K562 (cell line): ENCODE measurements around the gene SYNGR3. TPM values are rescaled to one million over a fixed set of nuclear protein-coding genes. Genes with fewer than 3 reads are reported as not detected.
A peak's percentile ranks its signal among the peaks of the same experiment; 100 is the strongest.
"Not testable (repeated sequence)": the region's sequence is repeated elsewhere in the genome, so short reads cannot be mapped to it uniquely, and the experiment has no call there.

Experiments used
- ATAC-seq: fragments of 200-7000 bp; cut with Tn5 transposase; 3 replicates; pipeline ENCODE4 v1.9.1; 2020; ENCODE audit warnings: moderate library complexity
- BruUV-seq: library from RNA; stranded (reverse); fragments of 400-500 nt; replicated peaks from 2 replicates; lab custom pipeline; 2021; lab: Mats Ljungman, UMichigan
- CTCF ChIA-PET: fragments of 300-600 bp; formaldehyde crosslinking; extraction: SDS; loops from one replicate; lab custom pipeline; 2021; ENCODE audit warnings: low intra/inter-chr PET ratio; lab: Yijun Ruan, JAX
- POLR2A ChIA-PET: fragments of 300-600, 350-650 bp; sonication (Branson Sonifier 250); formaldehyde crosslinking; extraction: SDS; loops from one replicate; lab custom pipeline; 2021; ENCODE audit warnings: antibody characterized with exemption, inconsistent platforms; lab: Yijun Ruan, JAX
- DNase-seq, 4 experiments: peaks; one replicate each; pipeline versions ENCODE4 v3.0.0 to v3.0.0-alpha.2; 2011 to 2018; ENCODE audit warnings: low spot score in 3 of 4, mixed read lengths in 3 of 4; ENCODE audit errors: extremely low read depth in 1 of 4
- FAIRE-seq: peaks from 2 replicates; lab custom pipeline; 2011; peaks lifted over from hg19 to GRCh38; lab: Jason Lieb, UNC
- H2AFZ ChIP-seq: 2 replicates; pipeline ENCODE4 v1.6.0; 2011; ENCODE audit warnings: low read depth, low read length, control low read depth, inconsistent platforms
- H3K27ac ChIP-seq: fragments of 200-600 bp; 3 replicates; pipeline ENCODE4 v1.8.0; 2011; ENCODE audit warnings: low read depth, mild to moderate bottlenecking, control low read depth, inconsistent platforms, low read length, moderate library complexity, mixed read lengths; ENCODE audit errors: extremely low read depth
- H3K27me3 ChIP-seq, 2 experiments: fragments of 300-600 bp in 1 of 2; 2 replicates in 1 of 2; 3 replicates in 1 of 2; pipeline versions ENCODE4 v1.6.0 to v1.8.0; 2011; ENCODE audit warnings: inconsistent platforms in 2 of 2, low read length in 2 of 2, mild to moderate bottlenecking in 1 of 2, mixed read lengths in 1 of 2, moderate library complexity in 1 of 2; ENCODE audit not compliant: control insufficient read depth in 2 of 2, insufficient read depth in 2 of 2
- H3K36me3 ChIP-seq: fragments of 300-600 bp; 3 replicates; pipeline ENCODE4 v1.8.0; 2011; ENCODE audit warnings: mild to moderate bottlenecking, low read length, inconsistent platforms; ENCODE audit not compliant: control insufficient read depth, insufficient read depth
- H3K4me1 ChIP-seq, 2 experiments: fragments of 200-600 bp in 1 of 2; replicated peaks in 1 of 2; 2 replicates in 1 of 2; 3 replicates in 1 of 2; pipeline versions ENCODE4 v1.5.1 to v1.8.0; 2011; ENCODE audit warnings: inconsistent platforms in 2 of 2, low read length in 2 of 2, mild to moderate bottlenecking in 1 of 2, mixed read lengths in 1 of 2, moderate library complexity in 1 of 2; ENCODE audit not compliant: control insufficient read depth in 2 of 2, insufficient read depth in 2 of 2
- H3K4me2 ChIP-seq: 2 replicates; pipeline ENCODE4 v1.6.1; 2011; ENCODE audit warnings: low read length, control low read depth, inconsistent platforms, mixed read lengths; ENCODE audit not compliant: insufficient read depth
- H3K4me3 ChIP-seq: fragments of 200-600 bp; sonication (generic), shearing (Covaris generic); 2 replicates; pipeline ENCODE4 v1.5.1; 2016; ENCODE audit warnings: control low read depth, inconsistent platforms
- H3K79me2 ChIP-seq: fragments of 200-600 bp; 3 replicates; pipeline ENCODE4 v1.8.0; 2011; ENCODE audit warnings: low read length, inconsistent platforms; ENCODE audit not compliant: control insufficient read depth, insufficient read depth
- H3K9ac ChIP-seq, 2 experiments: 2 replicates each; pipeline versions ENCODE4 v1.6.0 to v1.6.1; 2011; ENCODE audit warnings: low read depth in 2 of 2, low read length in 2 of 2, control low read depth in 1 of 2, inconsistent platforms in 1 of 2, mild to moderate bottlenecking in 1 of 2, mixed read lengths in 1 of 2; ENCODE audit not compliant: insufficient read depth in 1 of 2
- H3K9me1 ChIP-seq: one replicate; pipeline ENCODE4 v1.6.0; 2011; ENCODE audit warnings: inconsistent platforms, mild to moderate bottlenecking, low read length, moderate library complexity; ENCODE audit not compliant: control insufficient read depth, insufficient read depth
- H3K9me3 ChIP-seq: replicated peaks from 2 replicates; pipeline ENCODE4 v1.5.1; 2011; ENCODE audit warnings: low read depth, low read length, inconsistent platforms; ENCODE audit not compliant: control insufficient read depth, insufficient read depth
- H4K20me1 ChIP-seq: replicated peaks from 2 replicates; pipeline ENCODE4 v1.6.1; 2011; ENCODE audit warnings: low read length, inconsistent platforms, mixed read lengths; ENCODE audit not compliant: control insufficient read depth, insufficient read depth
- PHF8 ChIP-seq: fragments of 200-600 bp; sonication (generic); IDR thresholded peaks from 2 replicates; pipeline ENCODE4 v1.6.1; 2012; ENCODE audit warnings: mixed run types, mild to moderate bottlenecking, inconsistent platforms, low read length, moderate library complexity, borderline replicate concordance
- POLR2A ChIP-seq: fragments of 450-650 bp; conservative IDR thresholded peaks from 2 replicates; pipeline ENCODE4 v1.6.1; 2016
- RBM39 ChIP-seq: fragments of 200-400 bp; formaldehyde crosslinking; optimal IDR thresholded peaks from 2 replicates; pipeline ENCODE3; 2018; ENCODE audit warnings: low read depth, low read length
- SNRNP70 ChIP-seq: fragments of 200-400 bp; formaldehyde crosslinking; optimal IDR thresholded peaks from 2 replicates; pipeline ENCODE3; 2017; ENCODE audit warnings: low read depth, low read length
- SUPT5H ChIP-seq: fragments of 450-650 bp; IDR thresholded peaks from 2 replicates; pipeline ENCODE4 v1.6.1; 2016
- WGBS: fragments of 100-300 bp; shearing (Covaris generic); methylation state at CpG from one replicate; pipeline ENCODE4 v1.1.6; 2016; ENCODE audit warnings: low coverage, mixed read lengths; ENCODE audit not compliant: insufficient coverage; ENCODE audit errors: missing lambda C conversion rate; 5-methylcytosine and 5-hydroxymethylcytosine counted together
- in situ Hi-C: fragments of 300-500 bp; cut with MboI; formaldehyde crosslinking; loops from 4 replicates; pipeline ENCODE4 v1.15.0; 2018; ENCODE audit warnings: inconsistent platforms, mixed read lengths
- intact Hi-C: fragments of 100-400 bp; cut with micrococcal nuclease; formaldehyde crosslinking; loops from 2 replicates; pipeline ENCODE4 v1.14.2; 2022
- polyA plus RNA-seq, 8 experiments: library from polyadenylated mRNA; depleted of rRNA in 4 of 8; stranded (reverse) in 5 of 8; unstranded in 3 of 8; fragments of >200 nt; fragmentation: Nextera tagmentation in 2 of 8; fragmentation: Illumina TruSeq in 1 of 8; extraction: Ambion mirVana in 2 of 8; extraction: Trizol in 1 of 8; gene quantifications; 2 replicates each; pipeline versions ENCODE4 v1.2.1 to v1.2.3, GENCODE V29; 2011 to 2014; ENCODE audit warnings: inconsistent platforms in 1 of 8, missing spikeins in 1 of 8
- total RNA-seq, 7 experiments: library from RNA; depleted of rRNA in 6 of 7; stranded (reverse); fragments of >200 nt in 6 of 7; fragmentation: Illumina TruSeq in 2 of 7; extraction: Trizol in 2 of 7; gene quantifications; 2 replicates each; pipeline versions ENCODE4 v1.2.1 to v1.2.3, GENCODE V29; 2011 to 2021; ENCODE audit warnings: low replicate concordance in 1 of 7
- TF ChIP-seq, protein P1 (sequence below): fragments of 200-600 bp; sonication (generic); IDR thresholded peaks from one replicate; pipeline ENCODE4 v1.6.1; 2012; ENCODE audit warnings: mild to moderate bottlenecking, low read depth, low read length, inconsistent platforms
- TF ChIP-seq, protein P2 (sequence below): sonication (generic); formaldehyde crosslinking; IDR thresholded peaks from 2 replicates; pipeline ENCODE4 v1.8.1; 2023; ENCODE audit warnings: mild to moderate bottlenecking, missing genetic modification reagents

Gene SYNGR3
- total and polyA plus RNA-seq, 9 of the 15 experiments (the other 6 are each of a cell fraction or from before 2014, with no cell fraction given) = 3.7 to 69.2 (median 36.3) TPM

DNA sequence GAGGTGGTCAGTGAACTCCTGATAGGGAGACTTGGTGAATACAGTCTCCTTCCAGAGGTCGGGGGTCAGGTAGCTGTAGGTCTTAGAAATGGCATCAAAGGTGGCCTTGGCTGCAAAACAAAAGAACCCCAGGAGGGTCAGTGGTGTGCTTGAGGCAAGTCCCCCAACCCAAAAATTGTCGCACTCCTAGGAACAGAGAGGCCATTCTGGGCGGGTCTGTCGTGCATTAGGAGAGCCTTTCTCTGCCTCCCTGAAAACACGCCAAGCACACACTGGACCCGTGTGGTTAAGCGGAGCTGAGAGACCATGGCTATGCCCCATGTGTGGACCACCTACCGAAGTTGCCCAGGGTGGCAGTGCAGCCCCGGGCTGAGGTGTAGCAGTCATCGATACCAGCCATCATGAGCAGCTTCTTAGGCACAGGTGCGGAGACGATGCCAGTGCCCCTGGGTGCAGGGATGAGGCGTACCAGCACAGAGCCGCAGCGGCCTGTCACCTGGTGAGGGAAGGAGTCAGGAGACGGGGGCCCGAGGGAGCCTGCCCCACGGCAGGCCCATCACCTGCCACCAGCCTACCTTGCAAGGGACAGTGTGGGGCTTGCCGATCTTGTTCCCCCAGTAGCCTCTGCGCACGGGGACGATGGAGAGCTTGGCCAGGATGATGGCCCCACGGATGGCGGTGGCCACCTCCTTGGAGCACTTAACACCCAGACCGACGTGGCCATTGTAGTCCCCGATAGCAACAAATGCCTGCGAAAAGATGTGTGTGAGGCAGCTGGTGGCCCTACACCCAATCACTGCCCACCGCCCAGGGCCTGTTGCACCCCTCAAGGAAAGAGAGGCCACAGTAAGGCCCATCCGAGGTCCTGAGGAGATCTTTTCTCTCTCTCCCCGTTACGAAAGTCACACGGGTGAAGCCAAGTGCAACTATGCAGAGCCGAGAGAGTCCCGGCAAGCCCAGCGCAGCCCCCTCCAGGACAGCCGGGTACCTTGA lies 27.3 kb upstream of the SYNGR3 start:
- DNase-seq = peak in 1 of 4 experiments; percentile 19
- H3K9me3 ChIP-seq, intact Hi-C loops, H2AFZ ChIP-seq, in situ Hi-C loops, H3K9me1 ChIP-seq, ATAC-seq, H3K27me3 ChIP-seq, FAIRE-seq: not testable (repeated sequence)
- peak overlapping the region; percentile 93 to 94 for H3K9ac ChIP-seq
- peak overlapping the region; percentile 100 for H3K4me2 ChIP-seq
- peaks cover 38% of the 10 kb centered on the region for H3K36me3 ChIP-seq
- CTCF ChIA-PET = interaction anchor here (0.7 kb wide), 1 partner anchor 65 kb away, joined by 4 read pairs; no protein-coding TSS in a partner anchor
- peaks cover 35% of the 10 kb centered on the region for H4K20me1 ChIP-seq
- H3K4me1 ChIP-seq = peaks cover 8 to 62% of the 10 kb centered on the region in 2 experiments; a peak in 4 of 5 replicates
- H3K4me3 ChIP-seq = peak overlapping the region; percentile 89
- H3K27ac ChIP-seq = peak overlapping the region; percentile 85; the same call in 2 of the 3 replicates
- TSS peak; percentile 85 for BruUV-seq
- POLR2A ChIA-PET = interaction anchor here (0.9 to 3.9 kb wide), 8 partner anchors 9 to 191 kb away, joined by 3 to 44 read pairs (median 4); partner anchors contain the start of genes EME2, MRPS34, RPL3L and TBL3
- H3K79me2 ChIP-seq = peaks cover 75% of the 10 kb centered on the region
- 17% methylated on average over 31 of the region's 37 CpGs for WGBS
- peak; percentile 33 for TF ChIP-seq RBM39
- TF ChIP-seq, protein P1, sequence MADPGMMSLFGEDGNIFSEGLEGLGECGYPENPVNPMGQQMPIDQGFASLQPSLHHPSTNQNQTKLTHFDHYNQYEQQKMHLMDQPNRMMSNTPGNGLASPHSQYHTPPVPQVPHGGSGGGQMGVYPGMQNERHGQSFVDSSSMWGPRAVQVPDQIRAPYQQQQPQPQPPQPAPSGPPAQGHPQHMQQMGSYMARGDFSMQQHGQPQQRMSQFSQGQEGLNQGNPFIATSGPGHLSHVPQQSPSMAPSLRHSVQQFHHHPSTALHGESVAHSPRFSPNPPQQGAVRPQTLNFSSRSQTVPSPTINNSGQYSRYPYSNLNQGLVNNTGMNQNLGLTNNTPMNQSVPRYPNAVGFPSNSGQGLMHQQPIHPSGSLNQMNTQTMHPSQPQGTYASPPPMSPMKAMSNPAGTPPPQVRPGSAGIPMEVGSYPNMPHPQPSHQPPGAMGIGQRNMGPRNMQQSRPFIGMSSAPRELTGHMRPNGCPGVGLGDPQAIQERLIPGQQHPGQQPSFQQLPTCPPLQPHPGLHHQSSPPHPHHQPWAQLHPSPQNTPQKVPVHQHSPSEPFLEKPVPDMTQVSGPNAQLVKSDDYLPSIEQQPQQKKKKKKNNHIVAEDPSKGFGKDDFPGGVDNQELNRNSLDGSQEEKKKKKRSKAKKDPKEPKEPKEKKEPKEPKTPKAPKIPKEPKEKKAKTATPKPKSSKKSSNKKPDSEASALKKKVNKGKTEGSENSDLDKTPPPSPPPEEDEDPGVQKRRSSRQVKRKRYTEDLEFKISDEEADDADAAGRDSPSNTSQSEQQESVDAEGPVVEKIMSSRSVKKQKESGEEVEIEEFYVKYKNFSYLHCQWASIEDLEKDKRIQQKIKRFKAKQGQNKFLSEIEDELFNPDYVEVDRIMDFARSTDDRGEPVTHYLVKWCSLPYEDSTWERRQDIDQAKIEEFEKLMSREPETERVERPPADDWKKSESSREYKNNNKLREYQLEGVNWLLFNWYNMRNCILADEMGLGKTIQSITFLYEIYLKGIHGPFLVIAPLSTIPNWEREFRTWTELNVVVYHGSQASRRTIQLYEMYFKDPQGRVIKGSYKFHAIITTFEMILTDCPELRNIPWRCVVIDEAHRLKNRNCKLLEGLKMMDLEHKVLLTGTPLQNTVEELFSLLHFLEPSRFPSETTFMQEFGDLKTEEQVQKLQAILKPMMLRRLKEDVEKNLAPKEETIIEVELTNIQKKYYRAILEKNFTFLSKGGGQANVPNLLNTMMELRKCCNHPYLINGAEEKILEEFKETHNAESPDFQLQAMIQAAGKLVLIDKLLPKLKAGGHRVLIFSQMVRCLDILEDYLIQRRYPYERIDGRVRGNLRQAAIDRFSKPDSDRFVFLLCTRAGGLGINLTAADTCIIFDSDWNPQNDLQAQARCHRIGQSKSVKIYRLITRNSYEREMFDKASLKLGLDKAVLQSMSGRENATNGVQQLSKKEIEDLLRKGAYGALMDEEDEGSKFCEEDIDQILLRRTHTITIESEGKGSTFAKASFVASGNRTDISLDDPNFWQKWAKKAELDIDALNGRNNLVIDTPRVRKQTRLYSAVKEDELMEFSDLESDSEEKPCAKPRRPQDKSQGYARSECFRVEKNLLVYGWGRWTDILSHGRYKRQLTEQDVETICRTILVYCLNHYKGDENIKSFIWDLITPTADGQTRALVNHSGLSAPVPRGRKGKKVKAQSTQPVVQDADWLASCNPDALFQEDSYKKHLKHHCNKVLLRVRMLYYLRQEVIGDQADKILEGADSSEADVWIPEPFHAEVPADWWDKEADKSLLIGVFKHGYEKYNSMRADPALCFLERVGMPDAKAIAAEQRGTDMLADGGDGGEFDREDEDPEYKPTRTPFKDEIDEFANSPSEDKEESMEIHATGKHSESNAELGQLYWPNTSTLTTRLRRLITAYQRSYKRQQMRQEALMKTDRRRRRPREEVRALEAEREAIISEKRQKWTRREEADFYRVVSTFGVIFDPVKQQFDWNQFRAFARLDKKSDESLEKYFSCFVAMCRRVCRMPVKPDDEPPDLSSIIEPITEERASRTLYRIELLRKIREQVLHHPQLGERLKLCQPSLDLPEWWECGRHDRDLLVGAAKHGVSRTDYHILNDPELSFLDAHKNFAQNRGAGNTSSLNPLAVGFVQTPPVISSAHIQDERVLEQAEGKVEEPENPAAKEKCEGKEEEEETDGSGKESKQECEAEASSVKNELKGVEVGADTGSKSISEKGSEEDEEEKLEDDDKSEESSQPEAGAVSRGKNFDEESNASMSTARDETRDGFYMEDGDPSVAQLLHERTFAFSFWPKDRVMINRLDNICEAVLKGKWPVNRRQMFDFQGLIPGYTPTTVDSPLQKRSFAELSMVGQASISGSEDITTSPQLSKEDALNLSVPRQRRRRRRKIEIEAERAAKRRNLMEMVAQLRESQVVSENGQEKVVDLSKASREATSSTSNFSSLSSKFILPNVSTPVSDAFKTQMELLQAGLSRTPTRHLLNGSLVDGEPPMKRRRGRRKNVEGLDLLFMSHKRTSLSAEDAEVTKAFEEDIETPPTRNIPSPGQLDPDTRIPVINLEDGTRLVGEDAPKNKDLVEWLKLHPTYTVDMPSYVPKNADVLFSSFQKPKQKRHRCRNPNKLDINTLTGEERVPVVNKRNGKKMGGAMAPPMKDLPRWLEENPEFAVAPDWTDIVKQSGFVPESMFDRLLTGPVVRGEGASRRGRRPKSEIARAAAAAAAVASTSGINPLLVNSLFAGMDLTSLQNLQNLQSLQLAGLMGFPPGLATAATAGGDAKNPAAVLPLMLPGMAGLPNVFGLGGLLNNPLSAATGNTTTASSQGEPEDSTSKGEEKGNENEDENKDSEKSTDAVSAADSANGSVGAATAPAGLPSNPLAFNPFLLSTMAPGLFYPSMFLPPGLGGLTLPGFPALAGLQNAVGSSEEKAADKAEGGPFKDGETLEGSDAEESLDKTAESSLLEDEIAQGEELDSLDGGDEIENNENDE = peak; percentile 60
- TF ChIP-seq PHF8 = 0 out of 2 replicates have a peak, but pooled peaks have one; percentile 8
- TF ChIP-seq, protein P2, sequence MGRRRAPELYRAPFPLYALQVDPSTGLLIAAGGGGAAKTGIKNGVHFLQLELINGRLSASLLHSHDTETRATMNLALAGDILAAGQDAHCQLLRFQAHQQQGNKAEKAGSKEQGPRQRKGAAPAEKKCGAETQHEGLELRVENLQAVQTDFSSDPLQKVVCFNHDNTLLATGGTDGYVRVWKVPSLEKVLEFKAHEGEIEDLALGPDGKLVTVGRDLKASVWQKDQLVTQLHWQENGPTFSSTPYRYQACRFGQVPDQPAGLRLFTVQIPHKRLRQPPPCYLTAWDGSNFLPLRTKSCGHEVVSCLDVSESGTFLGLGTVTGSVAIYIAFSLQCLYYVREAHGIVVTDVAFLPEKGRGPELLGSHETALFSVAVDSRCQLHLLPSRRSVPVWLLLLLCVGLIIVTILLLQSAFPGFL = 0 out of 2 replicates have a peak, but pooled peaks have one; percentile 28
- peak; percentile 67 for TF ChIP-seq POLR2A
- TF ChIP-seq SNRNP70 = peak; percentile 55
- peak; percentile 53 for TF ChIP-seq SUPT5H
